ENCODE data around the gene PHF21A.

The PHF21A gene

GRCh38 chr11:46075928-46076327 lies 45.3 kb downstream of the PHF21A start:
- DNase-seq (ENCODE audit: low read depth in 3 of 3), result no peak

GRCh38 chr11:46075168-46075567 lies 46.1 kb downstream of the PHF21A start:
- DNase-seq (ENCODE audit: low read depth in 3 of 3), result no peak

GRCh38 chr11:46073632-46074031 lies 47.6 kb downstream of the PHF21A start:
- no peak for DNase-seq (ENCODE audit: low read depth in 3 of 3)

- DNase-seq (ENCODE audit: low read depth in 3 of 3), result no peak
Measured at GRCh38 chr11:46072172-46072964, 48.9 kb downstream of the PHF21A start.

DNA sequence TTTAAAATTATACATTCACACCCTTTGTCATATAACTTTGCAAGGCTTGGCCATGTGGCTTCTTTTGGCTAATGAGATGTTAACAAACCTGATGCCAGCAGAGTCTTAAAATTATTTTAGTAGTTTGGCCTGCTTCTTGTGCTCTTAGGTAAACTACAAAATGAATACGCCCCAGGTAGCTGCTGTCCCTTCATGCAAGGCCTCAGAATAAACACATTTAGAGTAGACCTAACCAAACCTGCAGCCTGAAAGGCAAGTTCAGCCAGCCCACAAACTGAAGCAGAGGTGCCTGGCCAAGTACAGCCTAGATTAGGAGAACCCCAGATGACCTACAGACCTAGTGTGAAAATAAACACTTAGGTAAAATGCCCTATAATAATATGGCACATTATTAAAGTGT lies 50.2 kb downstream of the PHF21A start:
- DNase-seq (ENCODE audit: low read depth in 3 of 3), result no peak

- DNase-seq (ENCODE audit: low read depth in 3 of 3), result no peak
Measured at GRCh38 chr11:46069595-46069994, 51.7 kb downstream of the PHF21A start.

DNA sequence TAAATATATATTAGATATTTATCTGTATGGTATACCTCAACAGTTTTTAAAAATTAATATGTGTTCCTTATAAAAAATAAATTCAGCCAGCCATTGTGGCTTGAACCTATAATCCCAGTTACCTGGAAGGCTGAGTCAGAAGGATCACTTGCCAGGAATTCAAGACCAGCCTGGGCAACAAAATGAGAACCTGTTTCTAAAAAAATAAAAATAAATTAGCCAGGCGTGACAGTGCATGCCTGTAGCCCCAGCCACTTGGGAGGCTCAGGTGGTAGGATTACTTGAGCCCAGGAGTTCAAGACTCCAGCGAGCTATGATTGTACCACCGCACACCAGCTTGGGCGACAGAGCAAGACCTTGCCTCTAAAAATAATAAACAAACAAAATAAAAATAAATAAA lies 54.9 kb downstream of the PHF21A start:
- no peak for DNase-seq (ENCODE audit: low read depth in 3 of 3)

DNA sequence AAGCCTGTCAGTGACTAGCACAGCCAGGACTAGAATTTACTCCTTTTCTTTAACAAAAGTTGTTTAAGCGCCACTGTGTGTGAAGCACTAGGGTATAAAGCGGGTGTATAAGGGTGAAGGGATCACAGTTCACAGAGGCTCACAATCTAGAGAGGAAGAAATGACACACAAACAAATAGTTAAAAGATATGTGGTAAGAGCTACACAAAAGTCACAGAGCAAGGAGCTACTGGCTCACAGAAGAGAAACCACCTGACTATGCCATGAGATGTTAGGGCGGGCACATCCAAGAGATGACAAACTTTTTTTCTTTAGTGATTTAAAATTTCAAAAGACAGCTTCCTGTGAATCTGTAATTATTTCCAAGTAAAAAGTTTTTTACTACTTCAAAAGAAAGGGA lies 55.6 kb downstream of the PHF21A start:
- no peak for DNase-seq (ENCODE audit: low read depth in 3 of 3)

- no peak for DNase-seq (ENCODE audit: low read depth in 3 of 3)
Measured at GRCh38 chr11:46064221-46064620, 57.0 kb downstream of the PHF21A start.

- DNase-seq (ENCODE audit: low read depth in 3 of 3), result no peak
Measured at GRCh38 chr11:46063138-46063537, 58.1 kb downstream of the PHF21A start.

- DNase-seq (ENCODE audit: low read depth in 3 of 3), result no peak
Measured at GRCh38 chr11:46060013-46060412, 61.2 kb downstream of the PHF21A start.

DNA sequence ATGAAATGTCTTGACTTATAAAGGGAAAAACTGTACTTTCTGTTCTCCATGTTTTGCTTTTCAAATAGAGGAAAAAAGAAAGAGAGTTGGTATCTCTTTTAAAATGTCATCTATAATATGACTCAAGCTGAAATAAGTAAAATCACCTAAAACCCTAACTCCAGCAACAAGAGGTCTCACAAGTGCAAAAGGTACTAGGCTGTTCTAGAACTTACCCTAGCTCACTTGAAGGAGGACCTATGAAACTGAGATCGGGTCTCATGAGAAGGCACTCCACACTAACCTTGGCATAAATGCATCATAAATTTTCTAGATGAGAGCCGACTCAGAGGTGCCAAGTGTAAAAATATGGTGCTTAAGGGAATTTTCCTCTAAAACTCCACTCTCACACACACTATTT lies 63.8 kb downstream of the PHF21A start:
- no peak for DNase-seq (ENCODE audit: low read depth in 3 of 3)

GRCh38 chr11:46055371-46055770 lies 65.9 kb downstream of the PHF21A start:
- DNase-seq (ENCODE audit: low read depth in 3 of 3), result no peak

DNA sequence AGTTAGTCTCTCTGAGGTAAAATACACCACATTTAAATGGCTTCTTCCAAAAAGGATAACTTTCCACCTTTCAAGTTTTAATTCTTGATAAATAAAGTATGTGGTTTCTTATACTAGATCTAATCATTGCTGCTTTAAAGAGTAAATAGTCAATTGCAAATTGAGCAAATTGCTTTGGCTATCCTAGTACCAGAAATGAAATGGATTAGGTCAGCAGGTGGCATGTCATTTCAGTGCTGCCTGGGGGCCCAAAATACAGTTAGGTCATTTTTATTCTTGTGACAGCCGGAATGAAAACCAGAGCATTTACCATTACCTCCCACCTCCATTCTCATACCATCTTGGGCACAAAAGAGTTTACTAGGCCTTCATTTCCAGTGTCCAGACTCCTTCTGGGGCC lies 70.2 kb downstream of the PHF21A start:
- DNase-seq (ENCODE audit: low read depth in 3 of 3), result no peak

GRCh38 chr11:46050662-46051061 lies 70.6 kb downstream of the PHF21A start:
- no peak for DNase-seq (ENCODE audit: low read depth in 3 of 3)

GRCh38 chr11:46050003-46050461 lies 71.2 kb downstream of the PHF21A start:
- no peak for DNase-seq (ENCODE audit: low read depth in 3 of 3)

- no peak for DNase-seq (ENCODE audit: low read depth in 3 of 3)
Measured at GRCh38 chr11:46049325-46049897, 71.8 kb downstream of the PHF21A start.

DNA sequence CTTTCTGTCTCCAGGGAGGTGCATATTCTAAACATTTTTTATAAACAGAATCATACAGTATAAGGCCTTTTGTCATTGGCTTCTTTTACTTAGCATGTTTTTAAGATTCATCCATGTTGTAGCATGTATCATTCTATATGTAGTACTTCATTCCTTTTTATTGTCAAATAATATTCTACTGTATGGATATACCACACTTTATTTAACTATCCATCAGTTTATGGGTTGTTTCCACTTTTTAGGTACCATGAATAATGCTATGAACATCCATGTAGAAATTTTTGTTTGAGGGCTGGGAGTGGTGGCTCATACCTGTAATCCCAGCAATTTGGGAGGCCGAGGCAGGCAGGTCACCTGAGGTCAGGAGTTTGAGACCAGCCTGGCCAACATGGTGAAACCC lies 73.1 kb downstream of the PHF21A start:
- DNase-seq (ENCODE audit: low read depth in 3 of 3), result no peak

DNA sequence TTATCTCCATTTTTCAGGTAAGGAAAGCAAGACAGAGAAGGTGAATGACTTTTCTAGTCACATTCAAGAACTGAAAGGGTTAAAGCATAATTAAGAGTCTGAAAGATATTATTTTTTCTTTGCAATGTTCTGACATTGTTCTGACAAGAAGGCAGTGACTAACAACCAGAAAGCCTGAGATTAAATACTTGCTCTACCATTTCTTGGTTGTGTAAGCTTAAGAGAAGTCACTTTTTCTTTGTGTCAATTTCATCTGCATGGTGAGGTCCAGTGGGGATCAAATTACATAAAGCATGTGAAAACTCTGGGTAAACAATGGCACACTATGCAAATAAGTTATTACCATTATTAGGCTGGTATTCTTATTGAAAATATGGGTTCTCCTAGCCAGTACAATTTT lies 73.7 kb downstream of the PHF21A start:
- DNase-seq (ENCODE audit: low read depth in 3 of 3), result no peak

GRCh38 chr11:46045811-46046210 lies 75.4 kb downstream of the PHF21A start:
- DNase-seq (ENCODE audit: low read depth in 3 of 3), result no peak

GRCh38 chr11:46044601-46045000 lies 76.7 kb downstream of the PHF21A start:
- DNase-seq (ENCODE audit: low read depth in 3 of 3), result no peak

GRCh38 chr11:46039990-46040389 lies 81.3 kb downstream of the PHF21A start:
- no peak for DNase-seq (ENCODE audit: low read depth in 3 of 3)

- no peak for DNase-seq (ENCODE audit: low read depth in 3 of 3)
Measured at GRCh38 chr11:46038529-46038928, 82.7 kb downstream of the PHF21A start.

DNA sequence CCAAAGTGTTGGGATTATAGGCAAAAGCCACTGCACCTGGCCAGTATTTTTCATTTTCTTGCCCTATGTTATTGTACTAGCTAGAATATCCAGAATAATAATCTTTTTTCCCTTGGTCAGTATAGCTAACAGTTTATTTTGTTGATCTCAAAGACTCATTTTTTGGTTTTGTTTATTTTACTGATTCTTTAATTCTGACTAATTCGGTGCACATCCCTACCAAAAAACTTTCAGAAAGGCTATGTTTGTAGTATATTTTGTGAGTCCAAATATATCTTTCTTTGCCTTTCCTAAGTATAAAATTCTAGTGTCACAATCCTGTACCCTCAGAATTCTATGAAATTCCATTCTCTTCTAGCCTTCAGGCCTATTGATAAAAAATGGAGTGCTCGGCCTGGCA lies 84.3 kb downstream of the PHF21A start:
- DNase-seq (ENCODE audit: low read depth in 3 of 3), result no peak

Measured in stimulated activated CD4-positive, alpha-beta T cell treated with anti-CD3 and anti-CD28 coated beads, TNF-alpha, amount 100 ng/mL, for 48 hours (primary cell).